Bronchial epithelial cell (primary cell): Measurements from ENCODE around the gene TNFAIP3. TPM values are rescaled to one million over a fixed set of nuclear protein-coding genes. Genes with fewer than 3 reads are reported as not detected.

Experiments used
- DNase-seq: peaks from one replicate; pipeline ENCODE4 v3.0.0-alpha.2; 2010; ENCODE audit warnings: low read depth
- FAIRE-seq: peaks from 2 replicates; lab custom pipeline; 2011; peaks lifted over from hg19 to GRCh38; lab: Jason Lieb, UNC
- H3K27me3 ChIP-seq: 2 replicates; pipeline ENCODE4 v1.5.1; 2011; ENCODE audit warnings: low read length; ENCODE audit not compliant: control insufficient read depth, insufficient read depth
- H3K36me3 ChIP-seq: 2 replicates; pipeline ENCODE4 v1.5.1; 2011; ENCODE audit warnings: low read length; ENCODE audit not compliant: control insufficient read depth, insufficient read depth
- H3K4me3 ChIP-seq: 2 replicates; pipeline ENCODE4 v1.5.1; 2011; ENCODE audit warnings: mild to moderate bottlenecking, low read depth, low read length, control low read depth
- total RNA-seq: library from RNA; depleted of rRNA; stranded (reverse); fragments of >200 nt; gene quantifications from 2 replicates; pipeline ENCODE4 v1.2.1, GENCODE V29; 2014
- TF ChIP-seq, protein P1 (sequence below): IDR thresholded peaks from 2 replicates; pipeline ENCODE4 v1.5.1; 2011; ENCODE audit warnings: mild to moderate bottlenecking, moderate library complexity, low read length, control low read depth, inconsistent platforms; ENCODE audit not compliant: insufficient read depth, severe bottlenecking

TNFAIP3 gene
- total RNA-seq, 1 donor from 2014 or later = 2.1 TPM

DNA sequence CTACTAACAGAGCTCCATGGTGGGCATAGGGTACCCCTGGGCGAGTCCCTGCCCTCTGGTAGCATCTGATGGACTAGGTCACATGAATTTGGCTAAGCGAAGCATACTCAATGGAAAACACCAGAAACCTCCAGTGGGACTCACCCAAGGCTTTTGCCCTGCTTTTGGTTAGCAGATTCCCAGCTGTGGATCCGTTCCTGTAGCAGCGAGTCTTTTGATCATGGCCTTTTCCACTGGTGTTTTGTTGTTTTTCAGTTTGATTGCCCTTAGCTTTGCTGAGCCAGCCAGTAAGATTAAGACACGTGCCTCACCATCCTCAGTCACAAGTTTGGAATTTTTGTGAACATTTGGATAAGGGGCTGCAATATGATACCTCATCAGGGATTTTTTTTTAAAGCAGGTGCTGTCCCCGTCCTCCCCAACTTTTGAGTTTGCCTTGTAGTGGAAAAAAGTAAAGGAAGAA, 8.0 kb downstream of the TNFAIP3 start:
- H3K27me3 ChIP-seq = no peaks in the 10 kb centered on the region
- no peak for DNase-seq
- FAIRE-seq = no peak
- H3K36me3 ChIP-seq = peaks cover 18% of the 10 kb centered on the region
- TF ChIP-seq, protein P1, sequence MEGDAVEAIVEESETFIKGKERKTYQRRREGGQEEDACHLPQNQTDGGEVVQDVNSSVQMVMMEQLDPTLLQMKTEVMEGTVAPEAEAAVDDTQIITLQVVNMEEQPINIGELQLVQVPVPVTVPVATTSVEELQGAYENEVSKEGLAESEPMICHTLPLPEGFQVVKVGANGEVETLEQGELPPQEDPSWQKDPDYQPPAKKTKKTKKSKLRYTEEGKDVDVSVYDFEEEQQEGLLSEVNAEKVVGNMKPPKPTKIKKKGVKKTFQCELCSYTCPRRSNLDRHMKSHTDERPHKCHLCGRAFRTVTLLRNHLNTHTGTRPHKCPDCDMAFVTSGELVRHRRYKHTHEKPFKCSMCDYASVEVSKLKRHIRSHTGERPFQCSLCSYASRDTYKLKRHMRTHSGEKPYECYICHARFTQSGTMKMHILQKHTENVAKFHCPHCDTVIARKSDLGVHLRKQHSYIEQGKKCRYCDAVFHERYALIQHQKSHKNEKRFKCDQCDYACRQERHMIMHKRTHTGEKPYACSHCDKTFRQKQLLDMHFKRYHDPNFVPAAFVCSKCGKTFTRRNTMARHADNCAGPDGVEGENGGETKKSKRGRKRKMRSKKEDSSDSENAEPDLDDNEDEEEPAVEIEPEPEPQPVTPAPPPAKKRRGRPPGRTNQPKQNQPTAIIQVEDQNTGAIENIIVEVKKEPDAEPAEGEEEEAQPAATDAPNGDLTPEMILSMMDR = no peak
- H3K4me3 ChIP-seq = no peak overlapping the region

DNA sequence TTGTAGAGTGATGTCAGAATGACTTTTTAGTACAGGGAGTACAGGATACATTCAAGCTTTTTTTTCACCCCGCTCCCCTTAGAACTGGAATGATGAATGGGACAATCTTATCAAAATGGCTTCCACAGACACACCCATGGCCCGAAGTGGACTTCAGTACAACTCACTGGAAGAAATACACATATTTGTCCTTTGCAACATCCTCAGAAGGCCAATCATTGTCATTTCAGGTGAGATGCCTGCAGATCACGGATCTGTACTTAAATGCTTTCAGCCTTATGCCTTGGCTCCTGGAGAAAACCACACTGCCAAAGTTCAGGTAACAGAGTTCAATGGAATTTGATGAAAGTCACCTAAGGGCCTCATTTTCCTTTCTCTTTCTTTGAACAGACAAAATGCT, 8.5 kb downstream of the TNFAIP3 start:
- FAIRE-seq (no peak), DNase-seq (no peak)
- TF ChIP-seq, protein P1 = no peak
- Histone ChIP-seq H3K4me3 (no peak overlapping the region), H3K36me3 (peaks cover 22% of the 10 kb centered on the region), H3K27me3 (no peaks in the 10 kb centered on the region)

DNA sequence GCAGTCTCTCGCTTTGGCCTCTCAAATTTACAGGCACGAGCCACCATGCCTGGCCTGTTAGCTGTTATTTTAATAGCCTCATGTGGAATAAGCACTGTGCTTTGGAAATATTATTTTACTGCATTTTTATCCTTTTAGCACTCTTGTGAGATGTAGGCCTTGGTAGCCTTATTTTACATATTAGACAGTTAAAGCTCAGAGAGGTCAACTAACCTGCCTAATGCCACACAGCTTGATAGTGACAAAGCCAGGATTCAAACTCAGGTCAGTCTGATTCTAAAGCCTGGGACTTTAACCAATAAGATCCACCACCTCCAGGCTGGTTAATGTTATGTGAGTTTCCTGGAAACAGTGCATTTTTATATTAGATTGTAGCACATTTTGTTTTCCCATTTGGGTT, 9.5 kb downstream of the TNFAIP3 start:
- DNase-seq = no peak
- no peak for FAIRE-seq
- Histone ChIP-seq H3K36me3 (peaks cover 31% of the 10 kb centered on the region), H3K27me3 (no peaks in the 10 kb centered on the region), H3K4me3 (no peak overlapping the region)
- TF ChIP-seq, protein P1 = no peak

DNA sequence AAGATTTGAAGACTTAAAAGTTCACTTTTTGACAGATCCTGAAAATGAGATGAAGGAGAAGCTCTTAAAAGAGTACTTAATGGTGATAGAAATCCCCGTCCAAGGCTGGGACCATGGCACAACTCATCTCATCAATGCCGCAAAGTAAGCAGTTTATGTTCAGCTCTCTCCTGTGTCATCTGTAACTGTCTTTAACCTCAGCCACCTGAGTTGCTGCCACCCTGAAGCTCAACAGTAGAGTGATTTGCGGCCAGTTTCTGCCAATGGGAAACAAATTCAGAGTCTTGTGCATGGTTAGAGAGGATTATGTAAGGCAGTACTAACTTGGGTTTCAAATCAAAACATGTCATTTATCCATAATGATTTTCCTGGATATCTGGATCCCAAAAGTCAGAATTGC, 10.1 kb downstream of the TNFAIP3 start:
- no peak for DNase-seq
- Histone ChIP-seq H3K36me3 (peaks cover 33% of the 10 kb centered on the region), H3K27me3 (no peaks in the 10 kb centered on the region), H3K4me3 (no peak overlapping the region)
- TF ChIP-seq, protein P1 = no peak
- no peak for FAIRE-seq

DNA sequence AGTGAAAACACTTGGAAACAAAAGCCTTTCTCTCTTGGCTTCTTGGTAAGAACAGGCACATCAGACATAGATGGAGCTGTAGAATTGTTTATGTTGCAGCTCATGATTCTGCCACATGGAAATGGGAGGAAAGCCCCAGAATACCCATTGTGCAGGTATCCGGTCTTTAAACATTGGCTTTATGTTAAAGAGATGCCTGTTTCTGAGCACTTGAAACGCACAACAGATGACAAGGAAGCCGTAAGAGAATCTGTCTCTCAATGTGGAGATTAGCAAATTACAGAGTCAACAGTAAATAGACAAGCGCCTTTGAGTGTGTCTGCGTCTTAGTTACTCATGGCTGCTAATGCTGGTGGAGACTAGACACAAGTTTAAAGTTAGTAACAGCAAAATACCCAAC, 10.5 kb downstream of the TNFAIP3 start:
- H3K27me3 ChIP-seq = no peaks in the 10 kb centered on the region
- DNase-seq = no peak
- TF ChIP-seq, protein P1 = no peak
- no peak for FAIRE-seq
- no peak overlapping the region for H3K4me3 ChIP-seq
- peaks cover 33% of the 10 kb centered on the region for H3K36me3 ChIP-seq

DNA sequence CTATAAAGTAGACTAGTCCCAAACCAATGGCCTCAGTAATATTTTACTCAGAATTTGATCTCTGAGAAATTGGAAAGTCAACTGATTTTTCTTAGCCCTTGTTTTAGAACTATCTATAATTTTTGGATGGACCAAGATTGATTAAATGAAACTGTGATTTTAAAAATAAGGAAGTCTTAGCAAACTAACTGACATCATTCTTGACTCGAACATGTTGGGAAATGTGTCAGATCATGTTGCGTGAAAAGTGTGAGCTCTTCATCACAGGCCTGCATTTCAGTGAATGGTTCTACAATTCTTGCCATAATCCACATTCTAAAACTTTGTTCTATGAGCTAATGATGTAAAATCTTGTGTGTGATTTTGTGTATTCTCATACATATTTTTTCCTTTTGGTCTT, 11.0 kb downstream of the TNFAIP3 start:
- Histone ChIP-seq H3K4me3 (no peak overlapping the region), H3K36me3 (peaks cover 33% of the 10 kb centered on the region), H3K27me3 (no peaks in the 10 kb centered on the region)
- TF ChIP-seq, protein P1 = no peak
- DNase-seq = peak; percentile 53
- no peak for FAIRE-seq
